Progenitor cell of endocrine pancreas (in vitro differentiated cells): ENCODE results near the gene RRP12. TPM values are rescaled to one million over a fixed set of nuclear protein-coding genes. Genes with fewer than 3 reads are reported as not detected.

Experiments
- DNase-seq: peaks from one replicate; pipeline ENCODE4 v3.0.0; 2021; ENCODE audit warnings: low spot score; ENCODE audit not compliant: unreplicated experiment
- H3K27ac Mint-ChIP-seq: 2 replicates; pipeline ENCODE4 v1.8.0; 2021; ENCODE audit warnings: mild to moderate bottlenecking, moderate library complexity, mixed read lengths
- H3K27me3 Mint-ChIP-seq: 2 replicates; pipeline ENCODE4 v1.8.0; 2021; ENCODE audit warnings: mixed read lengths
- H3K36me3 Mint-ChIP-seq: 2 replicates; pipeline ENCODE4 v1.8.0; 2022; ENCODE audit warnings: mixed read lengths; ENCODE audit not compliant: insufficient read depth
- H3K4me1 Mint-ChIP-seq: 2 replicates; pipeline ENCODE4 v1.8.0; 2021; ENCODE audit warnings: low read depth, mixed read lengths
- H3K4me3 Mint-ChIP-seq: 2 replicates; pipeline ENCODE4 v1.8.0; 2021; ENCODE audit warnings: low read depth, mild to moderate bottlenecking, moderate library complexity, mixed read lengths
- H3K9me3 Mint-ChIP-seq: 2 replicates; pipeline ENCODE4 v1.8.0; 2021; ENCODE audit warnings: low read depth, mixed read lengths
- CTCF ChIP-seq: fragments of 200-600 bp; sonication (generic); IDR thresholded peaks from one replicate; pipeline ENCODE4 v1.5.0; 2021; ENCODE audit warnings: antibody characterized with exemption, mild to moderate bottlenecking; ENCODE audit not compliant: unreplicated experiment
- total RNA-seq: library from RNA; stranded (reverse); gene quantifications from 2 replicates; pipeline ENCODE4 v1.2.1, GENCODE V29; 2021

The RRP12 gene
- total RNA-seq, 1 donor from 2014 or later, result 33.5 TPM

- Mint-ChIP-seq H3K36me3 (peaks cover 3% of the 10 kb centered on the region), H3K9me3 (no peaks in the 10 kb centered on the region), H3K27ac (no peak overlapping the region), H3K4me1 (no peaks in the 10 kb centered on the region), H3K27me3 (no peaks in the 10 kb centered on the region), H3K4me3 (no peak overlapping the region)
- no peak for TF ChIP-seq CTCF
- DNase-seq, result no peak
These were observed 20.6 kb downstream of the RRP12 start for GRCh38 chr10:97380516-97380915.

DNA sequence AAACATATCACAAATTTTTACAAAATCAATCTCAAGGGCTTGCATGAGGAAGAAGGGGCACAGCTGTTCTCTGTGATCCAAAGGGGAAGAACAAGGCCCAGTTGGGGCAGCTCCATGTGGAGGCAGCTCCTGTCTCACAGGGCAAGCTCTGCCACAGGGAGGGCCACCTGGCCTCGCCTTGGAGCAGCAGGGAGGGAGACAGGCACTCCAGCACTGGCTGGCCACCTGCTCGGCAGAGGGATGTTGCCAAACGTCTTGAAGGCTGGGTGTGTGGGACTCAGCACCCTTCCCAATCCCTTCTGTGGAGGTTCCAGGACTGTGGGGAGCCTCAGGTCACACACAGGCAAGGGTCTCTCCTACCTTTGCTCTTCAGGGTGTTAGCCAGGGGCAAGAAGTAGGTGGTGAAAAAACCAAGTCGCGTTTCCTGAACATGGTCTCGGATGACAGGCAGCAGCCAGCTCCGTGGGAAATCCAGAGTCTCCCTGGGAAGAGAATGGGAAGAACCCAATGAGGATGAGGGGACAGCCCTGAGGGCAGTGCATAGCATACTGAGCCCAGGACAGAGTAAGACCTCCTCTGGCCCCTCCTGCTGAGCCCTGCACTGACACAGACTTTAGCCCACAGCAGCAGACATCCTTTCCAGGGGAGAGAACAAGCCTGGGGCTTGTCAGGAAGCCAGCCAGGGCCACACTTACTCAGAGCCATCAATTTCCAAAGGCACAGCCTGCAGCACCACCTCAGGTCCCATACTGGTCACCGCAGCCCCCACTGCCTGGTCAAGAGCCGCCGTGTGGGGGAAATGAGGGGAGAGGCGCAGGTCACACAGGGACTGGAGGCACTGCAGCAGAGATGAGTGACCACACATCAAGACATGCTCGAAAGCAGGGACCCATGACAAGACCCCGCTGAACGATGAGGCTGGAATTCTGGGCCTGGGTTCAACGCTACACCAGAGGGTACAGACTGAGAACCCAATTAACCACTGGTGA is 21.9 kb downstream of the RRP12 start:
- Mint-ChIP-seq H3K9me3 (no peaks in the 10 kb centered on the region), H3K36me3 (peaks cover 3% of the 10 kb centered on the region), H3K27ac (no peak overlapping the region), H3K4me3 (no peak overlapping the region), H3K4me1 (no peaks in the 10 kb centered on the region), H3K27me3 (no peaks in the 10 kb centered on the region)
- DNase-seq, result no peak
- TF ChIP-seq CTCF, result no peak

DNA sequence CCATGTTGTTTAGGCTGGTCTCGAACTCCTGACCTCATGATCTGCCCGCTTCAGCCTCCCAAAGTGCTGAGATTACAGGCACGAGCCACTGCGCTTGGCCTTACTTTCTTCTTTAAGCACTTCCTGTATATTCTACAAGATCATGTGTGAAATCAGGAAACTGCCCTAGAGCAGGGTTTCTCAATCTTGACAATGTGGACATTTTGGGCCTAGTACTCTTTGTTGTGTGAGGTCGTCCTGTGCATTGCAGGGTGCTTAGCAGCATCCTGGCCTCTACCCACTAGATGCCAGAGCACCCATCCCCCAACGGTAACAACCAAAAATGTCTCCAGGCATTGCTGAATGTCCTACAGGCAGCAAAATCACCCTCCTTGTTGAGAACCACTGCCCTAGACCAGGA is 24.7 kb downstream of the RRP12 start:
- Mint-ChIP-seq H3K4me1 (no peaks in the 10 kb centered on the region), H3K9me3 (no peaks in the 10 kb centered on the region), H3K36me3 (peaks cover 3% of the 10 kb centered on the region), H3K4me3 (no peak overlapping the region), H3K27ac (no peak overlapping the region), H3K27me3 (no peaks in the 10 kb centered on the region)
- no peak for DNase-seq
- TF ChIP-seq CTCF, result no peak

- H3K27me3 Mint-ChIP-seq, result no peaks in the 10 kb centered on the region
- no peak overlapping the region for H3K27ac Mint-ChIP-seq
- H3K4me3 Mint-ChIP-seq, result no peak overlapping the region
- no peaks in the 10 kb centered on the region for H3K9me3 Mint-ChIP-seq
- H3K4me1 Mint-ChIP-seq, result no peaks in the 10 kb centered on the region
- no peak for DNase-seq
- no peak for TF ChIP-seq CTCF
- peaks cover 11% of the 10 kb centered on the region for H3K36me3 Mint-ChIP-seq
These were observed 27.7 kb downstream of the RRP12 start for GRCh38 chr10:97373456-97373855.

- Mint-ChIP-seq H3K36me3 (peaks cover 11% of the 10 kb centered on the region), H3K4me3 (no peak overlapping the region), H3K9me3 (no peaks in the 10 kb centered on the region), H3K27me3 (no peaks in the 10 kb centered on the region), H3K27ac (no peak overlapping the region), H3K4me1 (no peaks in the 10 kb centered on the region)
- no peak for TF ChIP-seq CTCF
- no peak for DNase-seq
These were observed 28.8 kb downstream of the RRP12 start for GRCh38 chr10:97372233-97372875.
